Common myeloid progenitor, CD34-positive (primary cell): ENCODE data around the gene UMPS.
"Not testable (repeated sequence)": the region's sequence is repeated elsewhere in the genome, so short reads cannot be mapped to it uniquely, and the experiment has no call there.

Source experiments
- CTCF ChIA-PET: fragments of 350-600 bp; sonication (Branson Sonifier 250); formaldehyde crosslinking; loops from one replicate; lab custom pipeline; 2021; ENCODE audit warnings: antibody characterized with exemption; lab: Charles Lee
- POLR2A ChIA-PET: fragments of 350-600 bp; sonication (Branson Sonifier 250); formaldehyde crosslinking; loops from one replicate; lab custom pipeline; 2021; ENCODE audit warnings: antibody characterized with exemption; lab: Charles Lee
- DNase-seq, 3 donors: peaks; one replicate each; pipeline versions ENCODE4 v3.0.0 to v3.0.0-alpha.2; 2013
- H3K27ac ChIP-seq, 2 experiments: 1 replicate in 1 of 2; 2 replicates in 1 of 2; pipeline ENCODE4 v1.7.0; 2013; ENCODE audit warnings: inconsistent platforms in 2 of 2, low read length in 2 of 2, mild to moderate bottlenecking in 2 of 2, low read depth in 1 of 2, moderate library complexity in 1 of 2; ENCODE audit not compliant: severe bottlenecking in 2 of 2, insufficient read depth in 1 of 2, poor library complexity in 1 of 2
- H3K27me3 ChIP-seq, 5 experiments: replicated peaks in 2 of 5; 1 replicate in 3 of 5; 2 replicates in 2 of 5; pipeline versions ENCODE4 v1.6.1 to v1.7.0; 2013; ENCODE audit warnings: low read length in 4 of 5, mild to moderate bottlenecking in 2 of 5, moderate library complexity in 2 of 5, inconsistent platforms in 1 of 5; ENCODE audit not compliant: insufficient read depth in 5 of 5, control insufficient read depth in 4 of 5
- H3K36me3 ChIP-seq, 4 experiments: 1 replicate in 2 of 4; 2 replicates in 2 of 4; pipeline versions ENCODE4 v1.6.1 to v1.7.0; 2013; ENCODE audit warnings: low read length in 3 of 4, control low read depth in 1 of 4, mild to moderate bottlenecking in 1 of 4; ENCODE audit not compliant: control insufficient read depth in 4 of 4, insufficient read depth in 4 of 4
- H3K4me1 ChIP-seq, 4 experiments: 1 replicate in 3 of 4; 2 replicates in 1 of 4; pipeline versions ENCODE4 v1.6.1 to v1.7.1; 2013; ENCODE audit warnings: low read length in 3 of 4, mild to moderate bottlenecking in 3 of 4, control low read depth in 1 of 4, inconsistent platforms in 1 of 4, moderate library complexity in 1 of 4; ENCODE audit not compliant: control insufficient read depth in 4 of 4, insufficient read depth in 4 of 4; ENCODE audit errors: control extremely low read depth in 1 of 4
- H3K4me3 ChIP-seq, 7 experiments: 1 replicate in 4 of 7; 2 replicates in 3 of 7; pipeline versions ENCODE4 v1.5.1 to v1.7.0; 2013; ENCODE audit warnings: mild to moderate bottlenecking in 7 of 7, low read length in 6 of 7, moderate library complexity in 6 of 7, inconsistent platforms in 2 of 7, low read depth in 2 of 7, control low read depth in 1 of 7; ENCODE audit not compliant: insufficient read depth in 4 of 7, control insufficient read depth in 1 of 7; ENCODE audit errors: extremely low read depth in 1 of 7
- H3K9me3 ChIP-seq, 5 experiments: 1 replicate in 4 of 5; 2 replicates in 1 of 5; pipeline versions ENCODE4 v1.6.1 to v1.7.1; 2013; ENCODE audit warnings: low read length in 4 of 5, mild to moderate bottlenecking in 2 of 5, inconsistent platforms in 1 of 5, low read depth in 1 of 5, moderate library complexity in 1 of 5; ENCODE audit not compliant: control insufficient read depth in 4 of 5, insufficient read depth in 2 of 5; ENCODE audit errors: control extremely low read depth in 1 of 5
- WGBS: methylation state at CpG from one replicate; pipeline ENCODE4 v1.1.5; 2013; ENCODE audit not compliant: insufficient coverage; 5-methylcytosine and 5-hydroxymethylcytosine counted together

Gene UMPS

GRCh38 chr3:124780761-124781475, 50.7 kb downstream of the UMPS start:
- ChIA-PET POLR2A (no interaction called here), CTCF (interaction anchor here (1.6 to 2.4 kb wide), 3 partner anchors 10 to 20 kb away, joined by 4 to 12 read pairs (median 10); no protein-coding TSS in a partner anchor)
- peak overlapping the region in 1 of 7 experiments; percentile 6 for H3K4me3 ChIP-seq
- H3K4me1 ChIP-seq, result peaks cover 0 to 40% (median 28%) of the 10 kb centered on the region in 4 experiments
- H3K36me3 ChIP-seq, result no peaks in the 10 kb centered on the region
- H3K9me3 ChIP-seq, result no peaks in the 10 kb centered on the region
- DNase-seq, result peak in 2 of 3 donors; percentile 57 to 67
- H3K27me3 ChIP-seq, result peaks cover 0 to 2% (median 0%) of the 10 kb centered on the region in 5 experiments
- 43% methylated on average over 12 of the region's 15 CpGs for WGBS
- no peak overlapping the region for H3K27ac ChIP-seq

GRCh38 chr3:124781476-124782376, 51.5 kb downstream of the UMPS start:
- Histone ChIP-seq H3K4me1 (peaks cover 0 to 46% (median 33%) of the 10 kb centered on the region in 4 experiments), H3K27me3 (peaks cover 0 to 2% (median 0%) of the 10 kb centered on the region in 5 experiments), H3K4me3 (no peak overlapping the region), H3K9me3 (no peaks in the 10 kb centered on the region), H3K36me3 (no peaks in the 10 kb centered on the region), H3K27ac (no peak overlapping the region)
- WGBS, result 85% methylated on average over 5 of the region's 8 CpGs
- ChIA-PET CTCF (interaction anchor here (2.4 kb wide), 1 partner anchor 11 kb away, joined by 12 read pairs; no protein-coding TSS in a partner anchor), POLR2A (no interaction called here)
- DNase-seq, result no peak

- CTCF ChIA-PET, result not testable (repeated sequence)
Measured at GRCh38 chr3:124782377-124782712, 52.1 kb downstream of the UMPS start.

GRCh38 chr3:124783696-124784095, 53.4 kb downstream of the UMPS start:
- no peak for DNase-seq
- H3K27me3 ChIP-seq, result peaks cover 0 to 2% (median 0%) of the 10 kb centered on the region in 5 experiments
- 100% methylated on average over 2 of the region's 4 CpGs for WGBS
- no peak overlapping the region for H3K27ac ChIP-seq
- CTCF ChIA-PET, result interaction anchor here (0.8 to 6.4 kb wide), 3 partner anchors 14 to 24 kb away, joined by 3 to 50 read pairs (median 5); no protein-coding TSS in a partner anchor
- H3K9me3 ChIP-seq, result no peaks in the 10 kb centered on the region
- H3K36me3 ChIP-seq, result no peaks in the 10 kb centered on the region
- POLR2A ChIA-PET, result no interaction called here
- H3K4me3 ChIP-seq, result no peak overlapping the region
- peaks cover 0 to 49% (median 34%) of the 10 kb centered on the region in 4 experiments for H3K4me1 ChIP-seq

More at GRCh38 chr3:124782377-124782712, 52.1 kb downstream of the UMPS start:
- H3K36me3 ChIP-seq, POLR2A ChIA-PET, H3K9me3 ChIP-seq, H3K4me3 ChIP-seq, DNase-seq, H3K27me3 ChIP-seq, H3K27ac ChIP-seq: not testable (repeated sequence)
- peaks cover 0 to 49% (median 34%) of the 10 kb centered on the region in 4 experiments for H3K4me1 ChIP-seq
- WGBS, result 93% methylated on average over 3 of the region's 6 CpGs

GRCh38 chr3:124784686-124785382, 54.6 kb downstream of the UMPS start:
- 56% methylated on average over 11 of the region's 17 CpGs for WGBS
- ChIA-PET POLR2A (no interaction called here), CTCF (interaction anchor here (0.8 to 6.4 kb wide), 7 partner anchors 13 to 117 kb away, joined by 3 to 50 read pairs (median 5); no protein-coding TSS in a partner anchor)
- DNase-seq, result peak in 2 of 3 donors; percentile 84 to 87
- peak overlapping the region in 2 of 7 experiments; percentile 5 to 24 for H3K4me3 ChIP-seq
- H3K27ac ChIP-seq, result peak overlapping the region in 1 of 2 experiments; percentile 22
- H3K27me3 ChIP-seq, result peaks cover 0 to 2% (median 0%) of the 10 kb centered on the region in 5 experiments
- H3K4me1 ChIP-seq, result peaks cover 0 to 49% (median 34%) of the 10 kb centered on the region in 4 experiments
- no peaks in the 10 kb centered on the region for H3K36me3 ChIP-seq
- H3K9me3 ChIP-seq, result no peaks in the 10 kb centered on the region

- WGBS, result 100% methylated on average over 3 of the region's 3 CpGs
Measured at GRCh38 chr3:124785973-124786372, 55.7 kb downstream of the UMPS start.

More at GRCh38 chr3:124785973-124786372, 55.7 kb downstream of the UMPS start:
- H3K9me3 ChIP-seq, result no peaks in the 10 kb centered on the region
- H3K36me3 ChIP-seq, result no peaks in the 10 kb centered on the region
- no peak for DNase-seq
- H3K27ac ChIP-seq, result no peak overlapping the region
- H3K27me3 ChIP-seq, result peaks cover 0 to 2% (median 0%) of the 10 kb centered on the region in 5 experiments
- CTCF ChIA-PET, result interaction anchor here (0.6 to 6.4 kb wide), 13 partner anchors 8 to 120 kb away, joined by 3 to 50 read pairs (median 5); no protein-coding TSS in a partner anchor
- H3K4me1 ChIP-seq, result peaks cover 0 to 42% (median 29%) of the 10 kb centered on the region in 4 experiments
- POLR2A ChIA-PET, result interaction anchor here (0.6 kb wide), 1 partner anchor 23 kb away, joined by 5 read pairs; no protein-coding TSS in a partner anchor
- H3K4me3 ChIP-seq, result no peak overlapping the region
